Upper lobe of left lung (tissue), 6 donors: ENCODE data around the gene DOCK1. TPM values are rescaled to one million over a fixed set of nuclear protein-coding genes. Genes with fewer than 3 reads are reported as not detected.

Experiments
- ATAC-seq, 2 donors: fragments of 200-7000 bp; cut with Tn5 transposase; one replicate each; pipeline ENCODE4 v1.9.1; 2022; ENCODE audit warnings: mild to moderate bottlenecking in 2 of 2, moderate library complexity in 2 of 2; ENCODE audit not compliant: low FRiP score in 2 of 2
- DNase-seq, 2 donors: peaks; one replicate each; pipeline ENCODE4 v3.0.0-alpha.2; 2019 to 2020
- H3K27ac ChIP-seq, 4 donors: fragments of 200-600 bp; sonication (generic); one replicate each; pipeline ENCODE4 v1.5.1; 2016 to 2019
- H3K27me3 ChIP-seq, 4 donors: fragments of 200-600 bp; sonication (generic); one replicate each; pipeline ENCODE4 v1.5.1; 2017 to 2019
- H3K36me3 ChIP-seq, 4 donors: fragments of 200-600 bp; sonication (generic); one replicate each; pipeline ENCODE4 v1.5.1; 2016 to 2019
- H3K4me1 ChIP-seq, 4 donors: fragments of 200-600 bp; sonication (generic); one replicate each; pipeline ENCODE4 v1.5.1; 2018 to 2019
- H3K4me3 ChIP-seq, 4 donors: fragments of 200-600 bp; sonication (generic); one replicate each; pipeline ENCODE4 v1.5.1; 2017 to 2019; ENCODE audit warnings: mild to moderate bottlenecking in 2 of 4, moderate library complexity in 1 of 4
- H3K9me3 ChIP-seq, 4 donors: fragments of 200-600 bp; sonication (generic); one replicate each; pipeline ENCODE4 v1.5.1; 2018 to 2019
- CTCF ChIP-seq, 6 experiments: fragments of 450-650 bp in 4 of 6; fragments of 200-600 bp in 2 of 6; sonication (generic) in 2 of 6; IDR thresholded peaks; one replicate each; pipeline ENCODE4 v1.5.1; 2016 to 2019; ENCODE audit warnings: antibody characterized with exemption in 6 of 6
- EP300 ChIP-seq, 4 donors: sonication (generic); formaldehyde crosslinking; IDR thresholded peaks; one replicate each; pipeline ENCODE4 v1.5.1; 2017; ENCODE audit warnings: antibody characterized with exemption in 4 of 4, control low read depth in 2 of 4
- POLR2A ChIP-seq, 4 donors: fragments of 450-650 bp; IDR thresholded peaks; one replicate each; pipeline ENCODE4 v1.5.1; 2016 to 2017; ENCODE audit warnings: antibody characterized with exemption in 4 of 4, mild to moderate bottlenecking in 2 of 4
- POLR2AphosphoS5 ChIP-seq, 2 donors: sonication (generic); formaldehyde crosslinking; IDR thresholded peaks; one replicate each; pipeline ENCODE4 v1.5.1; 2017; ENCODE audit warnings: antibody characterized with exemption in 2 of 2
- WGBS, 2 donors: methylation state at CpG; one replicate each; pipeline ENCODE4 v1.1.5; 2017 to 2018; 5-methylcytosine and 5-hydroxymethylcytosine counted together
- total RNA-seq, 6 donors: library from RNA; depleted of rRNA in 4 of 6; stranded (reverse); fragments of >200 nt in 4 of 6; gene quantifications; one replicate each; pipeline versions ENCODE4 v1.1.0 to v1.2.1, GENCODE V29; 2016 to 2021
- donor health status: DM: no; HTN: no; CAD: no; lungs with moderate emphysema.
- donor health status: DM: no; HTN: yes; CAD: no; lungs with severe emphysema.

The DOCK1 gene
- total RNA-seq, 6 donors from 2014 or later: 37.5 to 63.9 (median 45.8) TPM

GRCh38 chr10:127447197-127447596, 542.0 kb downstream of the DOCK1 start:
- TF ChIP-seq POLR2A (IDR thresholded peaks at IDR 0.05) (no peak), POLR2AphosphoS5 (IDR thresholded peaks at IDR 0.05) (no peak), EP300 (IDR thresholded peaks at IDR 0.05) (no peak), CTCF (IDR thresholded peaks at IDR 0.05) (no peak)
- DNase-seq: no peak
- Histone ChIP-seq H3K27ac (no peak overlapping the region), H3K4me3 (no peak overlapping the region), H3K4me1 (peaks cover 0 to 2% (median 0%) of the 10 kb centered on the region in 4 donors), H3K27me3 (no peaks in the 10 kb centered on the region), H3K36me3 (peaks cover 0 to 78% (median 30%) of the 10 kb centered on the region in 4 donors), H3K9me3 (no peaks in the 10 kb centered on the region)
- no peak for ATAC-seq
- WGBS, 2 donors: 90 to 93% methylated on average over 17 of the region's 17 CpGs

- no peak for TF ChIP-seq CTCF (IDR thresholded peaks at IDR 0.05)
- no peak for TF ChIP-seq EP300 (IDR thresholded peaks at IDR 0.05)
- no peak for TF ChIP-seq POLR2A (IDR thresholded peaks at IDR 0.05)
- TF ChIP-seq POLR2AphosphoS5 (IDR thresholded peaks at IDR 0.05): no peak
- Histone ChIP-seq H3K4me1 (peaks cover 0 to 2% (median 0%) of the 10 kb centered on the region in 4 donors), H3K27me3 (no peaks in the 10 kb centered on the region), H3K9me3 (no peaks in the 10 kb centered on the region), H3K36me3 (peaks cover 0 to 67% (median 24%) of the 10 kb centered on the region in 4 donors), H3K4me3 (no peak overlapping the region), H3K27ac (no peak overlapping the region)
- DNase-seq: no peak
- ATAC-seq: no peak
- 61 to 91% methylated on average over 3 of the region's 3 CpGs for WGBS, 2 donors
Measured at GRCh38 chr10:127449490-127449889, 544.3 kb downstream of the DOCK1 start.

DNA sequence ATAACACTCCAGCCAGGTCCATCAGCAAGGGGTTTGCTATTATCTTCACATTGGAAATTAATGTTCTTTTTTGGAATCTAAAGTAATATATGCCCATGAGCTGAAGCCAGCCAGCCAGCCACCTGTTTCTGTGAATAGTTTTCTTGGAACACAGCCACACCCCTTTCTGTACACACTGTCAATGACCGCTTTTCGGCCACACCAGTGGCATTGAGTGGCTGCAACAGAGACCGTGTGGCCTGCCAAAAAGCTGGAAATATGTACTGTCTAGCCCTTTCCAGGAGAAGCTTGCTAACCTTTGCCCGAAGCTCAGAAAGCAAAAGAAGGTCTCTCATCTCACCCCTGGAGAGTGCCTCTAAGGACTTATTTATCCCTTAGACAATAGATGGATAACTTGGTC, 545.4 kb downstream of the DOCK1 start:
- Histone ChIP-seq H3K36me3 (peaks cover 0 to 55% (median 17%) of the 10 kb centered on the region in 4 donors), H3K4me1 (peaks cover 0 to 2% (median 0%) of the 10 kb centered on the region in 4 donors), H3K27ac (no peak overlapping the region), H3K9me3 (no peaks in the 10 kb centered on the region), H3K27me3 (no peaks in the 10 kb centered on the region), H3K4me3 (no peak overlapping the region)
- DNase-seq (peak in 1 of 2 donors; percentile 66), ATAC-seq (peak; percentile 34 to 80)
- TF ChIP-seq POLR2AphosphoS5 (IDR thresholded peaks at IDR 0.05) (peak in 1 of 2 donors; percentile 15), POLR2A (IDR thresholded peaks at IDR 0.05) (no peak)
- WGBS, 2 donors: 56 to 60% methylated on average over 4 of the region's 4 CpGs

GRCh38 chr10:127451628-127452027, 546.4 kb downstream of the DOCK1 start:
- peaks cover 0 to 48% (median 16%) of the 10 kb centered on the region in 4 donors for H3K36me3 ChIP-seq
- no peak overlapping the region for H3K27ac ChIP-seq
- no peak for TF ChIP-seq POLR2A (IDR thresholded peaks at IDR 0.05)
- TF ChIP-seq EP300 (IDR thresholded peaks at IDR 0.05): no peak
- no peak for TF ChIP-seq CTCF (IDR thresholded peaks at IDR 0.05)
- TF ChIP-seq POLR2AphosphoS5 (IDR thresholded peaks at IDR 0.05): no peak
- ATAC-seq (no peak), DNase-seq (no peak)
- WGBS, 2 donors: 89 to 91% methylated on average over 4 of the region's 4 CpGs
- peaks cover 0 to 2% (median 0%) of the 10 kb centered on the region in 4 donors for H3K4me1 ChIP-seq
- no peaks in the 10 kb centered on the region for H3K27me3 ChIP-seq
- no peak overlapping the region for H3K4me3 ChIP-seq
- no peaks in the 10 kb centered on the region for H3K9me3 ChIP-seq

- H3K4me3 ChIP-seq: no peak overlapping the region
- H3K9me3 ChIP-seq: no peaks in the 10 kb centered on the region
- DNase-seq (no peak), ATAC-seq (no peak)
- WGBS, 2 donors: 83 to 87% methylated on average over 3 of the region's 3 CpGs
- H3K36me3 ChIP-seq: peaks cover 0 to 38% (median 10%) of the 10 kb centered on the region in 4 donors
- no peak overlapping the region for H3K27ac ChIP-seq
- TF ChIP-seq EP300 (IDR thresholded peaks at IDR 0.05) (no peak), POLR2AphosphoS5 (IDR thresholded peaks at IDR 0.05) (no peak), POLR2A (IDR thresholded peaks at IDR 0.05) (no peak), CTCF (IDR thresholded peaks at IDR 0.05) (no peak)
- H3K27me3 ChIP-seq: no peaks in the 10 kb centered on the region
- H3K4me1 ChIP-seq: peaks cover 0 to 2% (median 0%) of the 10 kb centered on the region in 4 donors
Measured at GRCh38 chr10:127452568-127452967, 547.3 kb downstream of the DOCK1 start.
